SW 1271 (cell line): ENCODE results near the gene OSBP2.
A peak's percentile ranks its signal among the peaks of the same experiment; 100 is the strongest.

Experiments used
- DNase-seq, 2 experiments: peaks; one replicate each; lab custom pipeline; 2025; lab: John Stamatoyannopoulos, UW

Gene OSBP2

DNA sequence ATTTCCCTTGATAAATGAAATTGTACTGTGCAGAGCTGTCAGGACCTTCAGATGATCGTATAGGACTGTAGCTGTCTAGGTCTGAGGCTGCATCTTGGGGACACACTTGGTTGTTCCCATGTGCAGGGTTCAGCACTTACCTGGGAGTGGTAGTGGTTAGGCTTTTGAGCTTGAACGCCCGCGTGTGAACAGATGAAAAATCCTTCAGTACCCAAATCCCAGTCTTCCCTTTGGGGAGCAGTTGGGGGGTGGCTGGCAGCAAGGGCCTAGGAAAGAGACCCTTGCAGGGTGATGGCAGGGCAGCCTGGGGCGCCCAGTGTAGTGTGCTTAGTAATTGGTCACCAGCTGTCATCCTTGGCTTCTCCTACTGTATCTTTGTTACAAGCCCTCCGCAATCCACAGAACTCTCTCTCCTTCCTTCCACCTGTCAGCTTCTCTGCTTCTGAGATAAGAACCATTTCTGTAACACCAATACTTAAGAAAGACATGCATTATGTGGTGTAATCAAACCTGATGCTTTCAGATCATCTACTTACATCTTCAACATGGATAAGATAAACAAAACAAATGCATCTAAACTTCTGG lies 209.3 kb downstream of the OSBP2 start:
- DNase-seq, result no peak

DNA sequence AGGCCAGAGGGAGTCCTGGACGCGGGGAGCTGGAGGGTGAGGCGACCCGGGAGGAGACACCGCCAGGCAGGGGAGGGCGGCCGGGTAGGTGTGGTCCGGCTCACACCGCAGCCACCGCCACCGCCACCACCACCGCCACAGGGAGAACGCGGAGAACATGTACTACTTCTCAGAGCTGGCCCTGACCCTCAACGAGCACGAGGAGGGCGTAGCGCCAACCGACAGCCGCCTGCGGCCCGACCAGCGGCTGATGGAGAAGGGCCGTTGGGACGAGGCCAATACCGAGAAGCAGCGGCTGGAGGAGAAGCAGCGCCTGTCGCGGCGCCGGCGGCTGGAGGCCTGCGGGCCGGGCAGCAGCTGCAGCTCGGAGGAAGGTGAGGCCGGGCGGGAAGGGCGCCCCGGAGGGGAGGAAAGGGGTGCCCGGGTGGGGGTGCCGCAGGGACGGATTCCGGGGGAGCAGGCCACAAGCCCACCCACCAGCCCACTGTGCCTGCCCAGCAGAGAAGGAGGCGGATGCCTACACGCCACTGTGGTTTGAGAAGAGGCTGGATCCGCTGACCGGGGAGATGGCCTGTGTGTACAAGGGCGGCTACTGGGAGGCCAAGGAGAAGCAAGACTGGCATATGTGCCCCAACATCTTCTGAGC lies 211.1 kb downstream of the OSBP2 start:
- no peak for DNase-seq

GRCh38 chr22:30906411-30906810 lies 211.7 kb downstream of the OSBP2 start:
- no peak for DNase-seq

GRCh38 chr22:30906946-30907345 lies 212.3 kb downstream of the OSBP2 start:
- DNase-seq, result no peak

DNA sequence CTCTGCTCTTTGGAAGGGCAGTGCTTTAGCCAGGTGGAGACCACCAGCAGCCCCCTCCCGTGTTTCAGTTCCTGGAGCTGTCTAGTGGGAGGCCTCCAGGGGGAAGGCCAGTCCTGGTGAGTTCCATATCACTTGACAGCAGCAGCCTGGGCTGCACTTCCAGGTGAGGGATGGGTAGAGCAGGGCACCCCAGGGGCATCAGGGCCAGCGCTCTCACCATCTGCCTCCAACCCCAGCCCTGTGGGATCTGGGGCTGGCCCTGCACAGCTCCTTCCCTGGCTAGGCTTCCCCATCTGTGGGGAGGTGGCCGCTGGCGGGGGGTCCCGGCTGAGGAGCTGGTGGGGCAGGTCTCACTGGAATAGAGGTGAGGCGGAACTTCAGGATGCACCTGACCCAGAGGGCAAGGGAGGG lies 213.4 kb downstream of the OSBP2 start:
- DNase-seq, result no peak

GRCh38 chr22:30909306-30909705 lies 214.6 kb downstream of the OSBP2 start:
- no peak for DNase-seq

DNA sequence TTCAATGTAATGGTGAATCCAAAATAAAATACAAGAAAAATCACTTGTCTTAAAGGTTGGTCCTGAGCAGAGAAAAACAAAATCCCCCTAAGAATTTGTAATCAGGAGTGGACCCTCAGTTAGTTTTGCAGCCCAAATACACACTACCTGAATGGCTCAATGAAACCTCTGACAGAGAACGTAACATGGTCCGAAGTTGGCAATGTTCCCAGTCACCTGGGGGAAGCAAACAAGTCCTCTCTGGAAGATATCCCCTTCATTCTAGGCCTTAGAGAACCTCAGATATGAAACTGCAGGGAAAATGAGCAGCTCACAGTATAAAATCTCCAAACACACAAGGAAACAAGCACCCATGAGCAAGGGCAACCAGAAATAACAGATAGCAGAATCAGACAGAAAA lies 215.7 kb downstream of the OSBP2 start:
- DNase-seq, result no peak

DNA sequence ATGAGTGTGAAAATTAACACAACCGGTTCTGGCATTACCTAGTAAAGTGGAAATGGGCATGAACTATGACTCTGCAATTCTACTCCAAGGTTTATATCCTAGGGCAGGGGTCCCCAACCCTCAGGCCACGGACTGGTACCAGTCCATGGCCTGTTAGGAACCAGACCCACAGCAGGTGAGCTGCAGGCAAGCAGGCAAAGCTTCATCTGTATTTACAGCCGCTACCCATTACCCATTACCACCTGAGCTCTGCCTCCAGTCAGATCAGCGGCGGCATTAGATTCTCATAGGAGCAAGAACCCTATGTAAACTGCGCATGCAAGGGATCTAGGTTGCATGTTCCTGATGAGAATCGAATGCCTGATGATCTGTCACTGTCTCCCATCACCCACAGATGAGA lies 224.1 kb downstream of the OSBP2 start:
- no peak for DNase-seq

- DNase-seq, result no peak
These were observed 225.3 kb downstream of the OSBP2 start for GRCh38 chr22:30919973-30920372.

DNA sequence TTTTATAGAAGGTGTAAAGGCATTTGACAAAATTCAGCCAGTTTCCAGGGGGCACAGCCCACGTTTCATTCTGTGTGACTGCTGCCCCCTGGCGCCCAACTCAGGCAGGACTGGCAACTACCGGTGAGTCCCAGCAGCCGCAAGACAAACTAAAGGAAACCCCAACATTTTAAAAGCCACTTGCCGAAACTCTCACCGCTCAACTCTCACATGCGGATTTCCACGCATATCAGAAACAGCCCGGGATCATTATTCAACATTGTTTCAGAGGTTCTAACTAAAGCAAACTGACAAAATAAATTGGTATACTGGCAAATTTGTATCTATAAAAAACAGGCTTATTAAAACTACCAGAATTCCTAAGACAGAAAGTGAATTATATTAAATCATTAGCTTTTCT lies 225.7 kb downstream of the OSBP2 start:
- DNase-seq, result peak in 1 of 2 experiments; percentile 37

- no peak for DNase-seq
These were observed 226.4 kb downstream of the OSBP2 start for GRCh38 chr22:30921108-30921507.

- no peak for DNase-seq
These were observed 227.5 kb downstream of the OSBP2 start for GRCh38 chr22:30922151-30922611.

- DNase-seq, result no peak
These were observed 228.7 kb downstream of the OSBP2 start for GRCh38 chr22:30923168-30923900.

GRCh38 chr22:30925667-30926066 lies 231.0 kb downstream of the OSBP2 start:
- no peak for DNase-seq

DNA sequence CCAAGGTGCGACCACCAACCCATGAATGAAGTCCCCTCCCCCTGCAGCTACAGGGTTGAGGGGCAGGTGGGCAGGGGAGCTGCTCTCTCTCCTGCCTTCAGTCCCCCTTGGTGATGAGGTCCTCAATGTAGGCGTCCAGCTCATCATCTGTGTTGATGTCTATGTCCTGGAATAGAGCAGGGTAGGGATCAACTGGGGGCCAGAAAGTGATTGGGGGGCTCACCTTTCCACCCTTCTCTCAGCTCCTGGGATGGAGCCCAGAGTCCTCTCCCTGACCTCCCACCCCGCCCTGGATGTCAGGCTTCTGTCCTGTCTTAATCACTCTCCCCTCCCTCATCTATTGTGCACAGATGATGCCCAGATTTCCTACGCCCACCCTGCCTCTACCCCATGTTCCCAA lies 232.0 kb downstream of the OSBP2 start:
- no peak for DNase-seq

- DNase-seq, result no peak
These were observed 233.1 kb downstream of the OSBP2 start for GRCh38 chr22:30927806-30928205.

- no peak for DNase-seq
These were observed 233.7 kb downstream of the OSBP2 start for GRCh38 chr22:30928401-30928800.

DNA sequence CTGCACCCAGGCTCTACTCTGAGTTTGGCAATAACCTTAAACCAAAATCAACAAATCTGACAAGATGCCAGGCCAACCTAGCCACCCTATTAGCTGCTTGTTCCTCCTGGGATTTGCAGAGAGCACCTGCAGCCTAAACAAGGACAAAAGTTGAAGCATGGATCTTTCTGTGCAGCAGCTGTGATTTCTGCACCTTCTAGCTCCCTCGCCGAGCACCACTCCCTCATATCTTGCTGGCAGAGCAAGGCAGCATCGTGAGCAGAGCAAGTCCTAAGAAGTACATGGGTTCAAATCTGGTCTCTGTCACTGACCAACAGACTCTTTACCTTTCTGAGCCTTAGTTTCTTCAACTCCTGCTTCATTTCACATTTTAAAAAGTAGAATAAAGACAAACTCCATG lies 235.6 kb downstream of the OSBP2 start:
- no peak for DNase-seq

DNA sequence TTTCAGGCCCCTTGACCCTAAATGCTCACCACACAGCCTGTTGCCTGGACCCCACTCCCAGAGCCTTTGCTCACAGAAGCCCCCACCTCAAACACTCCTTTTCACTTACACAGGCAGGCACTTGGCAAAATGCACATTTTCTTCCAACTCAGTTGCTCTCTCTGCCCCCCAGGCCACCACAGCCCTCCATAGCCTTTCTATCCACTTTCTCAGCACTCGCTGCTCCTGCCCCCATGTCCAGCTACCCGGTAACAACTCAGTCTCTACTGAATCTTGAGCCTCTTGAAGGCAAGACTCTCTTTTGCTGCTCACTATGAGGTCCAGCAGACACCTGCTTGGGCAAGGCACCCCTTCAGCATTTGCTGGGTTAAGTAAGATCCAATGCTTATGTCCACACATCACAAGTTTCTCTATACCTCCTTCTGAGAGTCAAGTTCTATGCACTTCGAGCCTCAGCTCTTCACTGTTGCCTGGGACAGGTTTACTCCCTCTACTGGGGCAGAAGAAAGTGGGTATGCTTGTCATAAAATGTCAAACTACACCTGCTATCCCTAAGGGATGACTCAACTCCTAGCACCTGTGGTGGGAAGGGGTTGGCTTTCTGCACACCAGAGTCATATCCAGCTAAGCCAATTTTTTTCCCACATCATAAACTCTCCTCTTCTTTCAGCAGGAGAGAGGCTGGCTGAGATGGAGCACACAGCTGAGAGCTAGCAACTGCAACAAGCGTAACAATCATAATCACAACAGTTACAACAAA lies 237.0 kb downstream of the OSBP2 start:
- no peak for DNase-seq

DNA sequence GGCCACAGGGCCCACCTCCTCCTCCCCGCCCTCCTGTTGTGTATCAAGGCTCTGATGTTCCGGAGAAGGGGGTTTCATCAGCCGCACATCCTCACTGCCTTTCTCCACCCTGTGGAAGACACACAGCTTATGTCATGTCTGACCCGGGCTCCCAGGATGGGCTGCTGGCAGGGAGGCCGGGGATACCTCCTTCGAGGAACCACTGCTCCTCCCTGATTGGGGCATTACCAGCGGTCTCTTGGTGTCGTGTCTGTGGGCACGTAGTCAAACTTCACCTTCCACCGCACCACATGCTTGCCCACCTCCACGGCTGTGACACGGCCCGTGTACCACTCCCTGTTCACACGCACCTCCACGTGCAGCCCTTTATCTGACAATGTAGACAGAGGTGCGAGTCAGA lies 238.0 kb downstream of the OSBP2 start:
- no peak for DNase-seq

DNA sequence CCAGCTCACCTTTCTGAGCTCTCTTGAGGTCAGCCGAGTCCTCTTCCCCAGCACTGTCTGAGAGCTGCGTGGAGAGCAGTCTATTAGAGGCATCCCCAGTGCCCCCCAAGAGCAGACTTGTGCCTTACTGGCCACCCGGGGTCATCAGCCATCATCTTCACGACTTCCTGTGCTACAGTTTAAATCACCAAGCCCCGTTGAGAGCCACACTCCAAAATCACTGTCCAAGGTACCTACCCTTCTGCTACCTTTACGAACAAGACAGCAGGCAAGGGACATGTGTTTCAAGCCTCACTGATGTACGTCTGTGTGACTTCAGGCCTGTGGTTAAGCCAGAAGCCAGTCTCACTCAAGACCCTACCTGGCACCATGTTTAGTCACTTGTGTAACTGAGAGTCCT lies 238.8 kb downstream of the OSBP2 start:
- DNase-seq, result no peak

DNA sequence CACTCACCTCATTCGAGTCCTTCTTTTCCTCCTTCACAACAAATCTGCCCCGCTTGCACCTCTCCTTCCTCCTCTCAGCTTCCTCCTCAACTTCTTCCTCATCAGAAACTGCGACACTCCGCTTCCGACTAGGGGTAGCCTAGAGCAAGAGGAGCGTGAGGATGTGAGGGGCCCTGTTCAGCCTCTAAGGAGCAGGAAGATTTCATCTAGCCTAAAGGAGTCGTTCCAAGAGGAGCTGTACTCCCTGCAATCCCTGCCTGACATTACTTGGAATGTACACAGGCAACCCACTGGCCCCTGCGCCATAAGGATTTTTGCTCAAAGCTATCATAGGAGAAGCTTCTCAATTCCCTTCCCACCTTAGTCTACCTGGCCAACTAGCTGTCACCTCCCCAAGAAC lies 239.4 kb downstream of the OSBP2 start:
- DNase-seq, result no peak
